SK-N-SH (cell line): ENCODE data around the gene SYTL4. TPM values are rescaled to one million over a fixed set of nuclear protein-coding genes. Genes with fewer than 3 reads are reported as not detected.

Experiments
- CTCF ChIA-PET: fragments of 300-600, 350-600 bp; formaldehyde crosslinking; extraction: SDS; loops from one replicate; lab custom pipeline; 2021; lab: Yijun Ruan, JAX
- POLR2A ChIA-PET: fragments of 350-600 bp; sonication (Branson Sonifier 250); formaldehyde crosslinking; extraction: SDS; loops from one replicate; lab custom pipeline; 2020; ENCODE audit warnings: antibody characterized with exemption, inconsistent platforms; lab: Yijun Ruan, JAX
- DNase-seq: peaks from one replicate; pipeline ENCODE4 v3.0.0; 2012
- H2AFZ ChIP-seq: fragments of 200-600 bp; sonication (generic); 2 replicates; pipeline ENCODE4 v1.8.1; 2016; ENCODE audit warnings: antibody characterized with exemption, mild to moderate bottlenecking, low read depth
- H3F3A ChIP-seq: fragments of 200-600 bp; sonication (generic); replicated peaks from 2 replicates; pipeline ENCODE3; 2016; ENCODE audit warnings: antibody characterized with exemption, mild to moderate bottlenecking; ENCODE audit not compliant: insufficient read depth
- H3K27ac ChIP-seq, 2 experiments: fragments of 200-500 bp in 1 of 2; fragments of 200-600 bp in 1 of 2; sonication (Bioruptor generic) in 1 of 2; sonication (generic), shearing (Covaris generic) in 1 of 2; 2 replicates each; pipeline versions ENCODE4 v1.5.1 to v1.6.1; 2014 to 2016; ENCODE audit warnings: low read depth in 2 of 2, inconsistent platforms in 1 of 2, low read length in 1 of 2, mild to moderate bottlenecking in 1 of 2, mixed read lengths in 1 of 2
- H3K27me3 ChIP-seq: fragments of 200-600 bp; sonication (generic), shearing (Covaris generic); 2 replicates; pipeline ENCODE4 v1.6.1; 2016; ENCODE audit warnings: mixed run types; ENCODE audit not compliant: insufficient read depth
- H3K36me3 ChIP-seq, 2 experiments: fragments of 200-500 bp in 1 of 2; fragments of 200-600 bp in 1 of 2; sonication (Bioruptor generic) in 1 of 2; sonication (generic) in 1 of 2; replicated peaks in 1 of 2; 2 replicates each; pipeline versions ENCODE3 to v1.5.1; 2014 to 2016; ENCODE audit warnings: low read length in 1 of 2, mild to moderate bottlenecking in 1 of 2; ENCODE audit not compliant: insufficient read depth in 2 of 2, control insufficient read depth in 1 of 2
- H3K4me1 ChIP-seq, 2 experiments: fragments of 200-500 bp in 1 of 2; fragments of 200-600 bp in 1 of 2; sonication (Bioruptor generic) in 1 of 2; sonication (generic), shearing (Covaris generic) in 1 of 2; 2 replicates each; pipeline versions ENCODE4 v1.5.1 to v1.6.1; 2014 to 2016; ENCODE audit warnings: low read depth in 1 of 2, low read length in 1 of 2, mixed run types in 1 of 2; ENCODE audit not compliant: insufficient read depth in 2 of 2, control insufficient read depth in 1 of 2
- H3K4me2 ChIP-seq: fragments of 200-600 bp; sonication (generic), shearing (Covaris generic); 2 replicates; pipeline ENCODE4 v1.6.1; 2017; ENCODE audit warnings: mixed run types
- H3K4me3 ChIP-seq, 2 experiments: fragments of 200-500 bp in 1 of 2; fragments of 200-600 bp in 1 of 2; sonication (Bioruptor generic) in 1 of 2; sonication (generic), shearing (Covaris generic) in 1 of 2; 2 replicates each; pipeline versions ENCODE4 v1.5.1 to v1.8.1; 2014 to 2016; ENCODE audit warnings: low read depth in 2 of 2, inconsistent platforms in 1 of 2, low read length in 1 of 2, mild to moderate bottlenecking in 1 of 2, mixed read lengths in 1 of 2, moderate library complexity in 1 of 2
- H3K79me2 ChIP-seq: fragments of 200-600 bp; sonication (generic); 2 replicates; pipeline ENCODE4 v1.8.1; 2017; ENCODE audit warnings: mild to moderate bottlenecking; ENCODE audit not compliant: insufficient read depth
- H3K9ac ChIP-seq: fragments of 200-600 bp; sonication (generic); 2 replicates; pipeline ENCODE4 v1.6.1; 2017; ENCODE audit warnings: mixed run types
- H3K9me2 ChIP-seq: fragments of 200-600 bp; sonication (generic); 2 replicates; pipeline ENCODE4 v1.6.1; 2017; ENCODE audit warnings: mixed run types
- H3K9me3 ChIP-seq: fragments of 200-600 bp; sonication (generic); 2 replicates; pipeline ENCODE4 v1.6.1; 2017; ENCODE audit warnings: mixed run types, mild to moderate bottlenecking, moderate library complexity
- H4K20me1 ChIP-seq: fragments of 200-600 bp; sonication (generic); 2 replicates; pipeline ENCODE4 v1.6.1; 2017; ENCODE audit warnings: mild to moderate bottlenecking, mixed run types; ENCODE audit not compliant: insufficient read depth
- CHD2 ChIP-seq: fragments of 150-350 bp; IDR thresholded peaks from 2 replicates; pipeline ENCODE4 v1.6.1; 2018; ENCODE audit warnings: low read length; ENCODE audit not compliant: partially characterized antibody
- ELF1 ChIP-seq: IDR thresholded peaks from 2 replicates; pipeline ENCODE4 v1.4.0; 2012
- EP300 ChIP-seq, 2 experiments: IDR thresholded peaks; 2 replicates each; pipeline versions ENCODE4 v1.4.0 to v1.6.1; 2012; ENCODE audit warnings: borderline replicate concordance in 1 of 2, low read depth in 1 of 2, low read length in 1 of 2
- FOXJ3 ChIP-seq: sonication (generic); formaldehyde crosslinking; IDR thresholded peaks from 2 replicates; pipeline ENCODE4 v1.5.1; 2020; ENCODE audit warnings: mild to moderate bottlenecking, missing genetic modification reagents
- FOXM1 ChIP-seq: IDR thresholded peaks from 2 replicates; pipeline ENCODE4 v1.4.0; 2012; ENCODE audit warnings: low read depth, mild to moderate bottlenecking
- IRF3 ChIP-seq: fragments of 150-350 bp; IDR thresholded peaks from 2 replicates; pipeline ENCODE4 v1.6.1; 2016; ENCODE audit warnings: mild to moderate bottlenecking, low read depth, low read length
- JUND ChIP-seq: IDR thresholded peaks from 2 replicates; pipeline ENCODE4 v1.4.0; 2012
- MEF2A ChIP-seq: IDR thresholded peaks from 2 replicates; pipeline ENCODE4 v1.4.0; 2012; ENCODE audit warnings: low read depth, borderline replicate concordance
- MXI1 ChIP-seq: IDR thresholded peaks from 2 replicates; pipeline ENCODE4 v1.6.1; 2012; ENCODE audit warnings: mild to moderate bottlenecking, low read depth, low read length, improper control_type of control experiment
- NRF1 ChIP-seq: IDR thresholded peaks from 2 replicates; pipeline ENCODE4 v1.6.1; 2012; ENCODE audit warnings: low read depth, mild to moderate bottlenecking, low read length
- PBX3 ChIP-seq: IDR thresholded peaks from 2 replicates; pipeline ENCODE4; 2012
- POLR2AphosphoS5 ChIP-seq: IDR thresholded peaks from 2 replicates; pipeline ENCODE4 v1.6.1; 2012; ENCODE audit warnings: low read depth, low read length
- RAD21 ChIP-seq: IDR thresholded peaks from 2 replicates; pipeline ENCODE4 v1.6.1; 2012; ENCODE audit warnings: mild to moderate bottlenecking, low read length
- RCOR1 ChIP-seq: fragments of 150-350 bp; IDR thresholded peaks from 2 replicates; pipeline ENCODE4 v1.6.1; 2017; ENCODE audit warnings: antibody characterized with exemption, low read length
- REST ChIP-seq: IDR thresholded peaks from 2 replicates; pipeline ENCODE4 v1.6.1; 2012; ENCODE audit warnings: mild to moderate bottlenecking, low read depth, low read length, moderate library complexity
- RFX5 ChIP-seq: IDR thresholded peaks from 2 replicates; pipeline ENCODE4 v1.6.1; 2012; ENCODE audit warnings: mild to moderate bottlenecking, improper control_type of control experiment, low read length
- RXRA ChIP-seq: IDR thresholded peaks from 2 replicates; pipeline ENCODE4 v1.4.0; 2012; ENCODE audit warnings: low read depth, mild to moderate bottlenecking, borderline replicate concordance
- TAF1 ChIP-seq: IDR thresholded peaks from 2 replicates; pipeline ENCODE4 v1.6.1; 2012; ENCODE audit warnings: low read depth, mild to moderate bottlenecking, low read length, moderate library complexity, borderline replicate concordance
- WGBS: methylation state at CpG from one replicate; pipeline ENCODE4 v1.1.6; 2017; ENCODE audit warnings: low lambda C conversion rate; 5-methylcytosine and 5-hydroxymethylcytosine counted together
- polyA plus RNA-seq, 3 experiments: library from polyadenylated mRNA; depleted of rRNA; stranded (reverse); fragments of >200 nt; gene quantifications; 2 replicates each; pipeline ENCODE4 v1.2.3, GENCODE V29; 2012

The SYTL4 gene
- polyA plus RNA-seq, 1 of the 3 experiments (the other 2 are of a cell fraction), result 2.3 TPM

GRCh38 chrX:100745205-100745604, 13.3 kb upstream of the SYTL4 start:
- H2AFZ ChIP-seq, result no peak overlapping the region; the same call in 1 of the 2 replicates
- POLR2A ChIA-PET, result no interaction called here
- 40% methylated on average over 1 of the region's 1 CpG for WGBS
- H3K27me3 ChIP-seq, result peaks cover 4% of the 10 kb centered on the region; the same call in 1 of the 2 replicates
- H3K4me3 ChIP-seq, result no peak overlapping the region
- H3K9me3 ChIP-seq, result no peaks in the 10 kb centered on the region
- H3F3A ChIP-seq, result no peaks in the 10 kb centered on the region
- H3K4me2 ChIP-seq, result no peak overlapping the region
- no peak for DNase-seq
- no peaks in the 10 kb centered on the region for H3K36me3 ChIP-seq
- CTCF ChIA-PET, result interaction anchor here (1.4 to 5.3 kb wide), 2 partner anchors 24 to 60 kb away, joined by 4 to 35 read pairs; no protein-coding TSS in a partner anchor
- peaks cover 0 to 2% of the 10 kb centered on the region in 2 experiments; a peak in 1 of 4 replicates for H3K4me1 ChIP-seq
- no peaks in the 10 kb centered on the region for H3K9me2 ChIP-seq
- no peaks in the 10 kb centered on the region for H4K20me1 ChIP-seq
- H3K9ac ChIP-seq, result no peak overlapping the region
- no peak for TF ChIP-seq EP300 (IDR thresholded peaks at IDR 0.05; ENCODE audit: borderline replicate concordance in 1 of 2, low read depth in 1 of 2, low read length in 1 of 2)
- TF ChIP-seq REST, result no peak
- no peak for TF ChIP-seq POLR2AphosphoS5
- TF ChIP-seq ELF1, result no peak
- no peak for TF ChIP-seq RXRA
- TF ChIP-seq NRF1, result no peak
- TF ChIP-seq JUND, result no peak
- TF ChIP-seq RAD21, result no peak
- TF ChIP-seq CHD2, result no peak
- no peak for TF ChIP-seq RFX5
- TF ChIP-seq FOXM1, result no peak
- no peak for TF ChIP-seq MEF2A
- TF ChIP-seq MXI1, result no peak
- no peak for TF ChIP-seq TAF1
- no peak for TF ChIP-seq FOXJ3 (CRISPR knock-in tag)
- no peak for TF ChIP-seq PBX3
- no peak for TF ChIP-seq IRF3
- TF ChIP-seq RCOR1, result no peak
- no peaks in the 10 kb centered on the region for H3K79me2 ChIP-seq
- no peak overlapping the region for H3K27ac ChIP-seq
